Left lung (tissue), 10 donors: ENCODE measurements around the gene SF3A1. TPM values are rescaled to one million over a fixed set of nuclear protein-coding genes. Genes with fewer than 3 reads are reported as not detected.
A peak's percentile ranks its signal among the peaks of the same experiment; 100 is the strongest.

ENCODE experiments used
- ATAC-seq: fragments of 200-7000 bp; cut with Tn5 transposase; one replicate; pipeline ENCODE4 v1.9.1; 2020; ENCODE audit warnings: moderate library complexity
- DNase-seq, 4 donors: peaks; one replicate each; pipeline ENCODE4 v3.0.0-alpha.2; 2013 to 2020
- H3K27ac ChIP-seq, 2 donors: fragments of 200-600 bp; sonication (generic) in 1 of 2; one replicate each; pipeline versions ENCODE4 v1.5.0 to v1.8.0; 2020 to 2021
- H3K27me3 ChIP-seq, 2 donors: fragments of 200-600 bp; sonication (generic) in 1 of 2; one replicate each; pipeline versions ENCODE4 v1.5.0 to v1.8.0; 2020 to 2021
- H3K36me3 ChIP-seq, 2 donors: fragments of 200-600 bp; sonication (generic) in 1 of 2; one replicate each; pipeline versions ENCODE4 v1.5.0 to v1.8.0; 2020 to 2021
- H3K4me1 ChIP-seq, 2 donors: fragments of 200-600 bp; one replicate each; pipeline ENCODE4 v1.8.0; 2021
- H3K4me3 ChIP-seq, 2 donors: fragments of 200-600 bp; sonication (generic) in 1 of 2; one replicate each; pipeline versions ENCODE4 v1.5.0 to v1.8.0; 2020 to 2021; ENCODE audit warnings: mild to moderate bottlenecking in 1 of 2
- H3K9me3 ChIP-seq, 2 donors: fragments of 200-600 bp; sonication (generic) in 1 of 2; one replicate each; pipeline versions ENCODE4 v1.5.0 to v1.8.0; 2020 to 2021
- CTCF ChIP-seq, 2 donors: fragments of 200-600 bp; sonication (generic) in 1 of 2; IDR thresholded peaks; one replicate each; pipeline versions ENCODE4 v1.5.0 to v1.8.0; 2021; ENCODE audit warnings: antibody characterized with exemption in 2 of 2
- intact Hi-C, 2 donors: fragments of 100-400 bp; cut with DNase I; formaldehyde crosslinking; loops; one replicate each; pipeline versions ENCODE4 v1.11.2 to v1.14.2; 2022
- polyA plus RNA-seq, 6 donors: library from polyadenylated mRNA; unstranded; fragments of 120-200 nt; gene quantifications; one replicate each; pipeline ENCODE4 v1.2.1, GENCODE V29; 2013; ENCODE audit not compliant: insufficient read length in 6 of 6
- total RNA-seq, 2 donors: library from RNA; stranded (reverse); fragmentation: NEBNext Ultra II Directional; extraction: Animal tissue kit (Norgen Biotek cat#: 25700); gene quantifications; one replicate each; pipeline ENCODE4 v1.2.1, GENCODE V29; 2021
- donor health status: DM: no; HTN: yes; CAD: no.
- donor health status: DM: no; HTN: no; CAD: no.

SF3A1 gene
- total and polyA plus RNA-seq, 8 donors, result 119 to 154 (median 137) TPM

- no peak for TF ChIP-seq CTCF (IDR thresholded peaks at IDR 0.05)
- Histone ChIP-seq H3K27me3 (no peaks in the 10 kb centered on the region), H3K27ac (peak overlapping the region; percentile 80 to 84)
Measured at GRCh38 chr22:30310881-30311771, 45.6 kb downstream of the SF3A1 start.

DNA sequence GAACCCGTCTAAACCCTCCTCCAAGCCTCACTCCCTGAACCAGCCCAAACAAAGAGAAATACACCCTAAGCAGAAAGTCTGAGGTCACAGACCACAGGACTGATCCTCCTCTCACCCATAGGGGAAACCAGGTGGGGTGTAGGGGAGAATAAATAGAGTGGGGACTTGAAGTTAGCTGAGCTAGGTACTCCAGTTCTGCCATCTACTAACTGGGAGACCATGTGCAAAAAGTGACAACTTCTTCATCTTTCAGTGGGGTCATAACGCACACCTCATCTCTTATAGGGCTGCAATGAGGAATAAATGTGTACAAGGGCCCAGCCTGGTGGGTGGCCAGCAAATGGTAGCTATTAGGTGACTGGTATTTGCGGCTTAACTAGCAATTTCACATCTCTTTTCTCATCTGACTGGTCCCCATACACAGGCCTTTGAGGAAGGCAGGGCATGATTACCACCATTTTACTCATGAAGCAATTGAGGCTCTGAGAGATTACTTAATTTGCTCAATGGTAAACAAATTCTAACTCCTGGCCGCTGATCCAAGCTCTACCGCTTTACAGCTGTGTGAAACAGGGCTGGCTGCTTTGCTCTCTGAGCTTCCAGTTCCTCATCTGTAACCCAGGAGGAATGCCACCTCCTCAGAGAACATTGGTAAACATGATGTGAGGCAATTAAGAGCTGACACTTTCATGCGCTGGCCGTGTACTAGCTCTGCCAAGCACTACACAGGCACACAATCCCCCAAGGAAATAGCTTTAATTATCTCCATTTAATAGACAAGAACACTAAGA, 46.5 kb downstream of the SF3A1 start:
- intact Hi-C loops, result no loop called here
- H3K36me3 ChIP-seq, result no peaks in the 10 kb centered on the region
- H3K27me3 ChIP-seq, result no peaks in the 10 kb centered on the region
- DNase-seq, result peak in 2 of 4 donors; percentile 63 to 69
- H3K27ac ChIP-seq, result peak overlapping the region; percentile 80 to 84
- H3K4me1 ChIP-seq, result peaks cover 51 to 98% of the 10 kb centered on the region in 2 donors
- no peak overlapping the region for H3K4me3 ChIP-seq
- no peak for TF ChIP-seq CTCF (IDR thresholded peaks at IDR 0.05)
- peak; percentile 78 for ATAC-seq
- H3K9me3 ChIP-seq, result no peaks in the 10 kb centered on the region

More at GRCh38 chr22:30310881-30311771, 45.6 kb downstream of the SF3A1 start:
- intact Hi-C loops, result no loop called here
- no peaks in the 10 kb centered on the region for H3K36me3 ChIP-seq
- peak in 1 of 4 donors; percentile 79 for DNase-seq
- H3K9me3 ChIP-seq, result no peaks in the 10 kb centered on the region
- ATAC-seq, result peak; percentile 83
- H3K4me3 ChIP-seq, result no peak overlapping the region
- peaks cover 42 to 98% of the 10 kb centered on the region in 2 donors for H3K4me1 ChIP-seq

- Histone ChIP-seq H3K36me3 (no peaks in the 10 kb centered on the region), H3K4me3 (no peak overlapping the region), H3K9me3 (no peaks in the 10 kb centered on the region), H3K4me1 (peaks cover 66 to 98% of the 10 kb centered on the region in 2 donors), H3K27me3 (no peaks in the 10 kb centered on the region), H3K27ac (peak overlapping the region in 1 of 2 donors; percentile 84)
- ATAC-seq (no peak), DNase-seq (no peak)
- TF ChIP-seq CTCF (IDR thresholded peaks at IDR 0.05), result no peak
- intact Hi-C loops, result no loop called here
Measured at GRCh38 chr22:30308518-30309230, 48.0 kb downstream of the SF3A1 start.

DNA sequence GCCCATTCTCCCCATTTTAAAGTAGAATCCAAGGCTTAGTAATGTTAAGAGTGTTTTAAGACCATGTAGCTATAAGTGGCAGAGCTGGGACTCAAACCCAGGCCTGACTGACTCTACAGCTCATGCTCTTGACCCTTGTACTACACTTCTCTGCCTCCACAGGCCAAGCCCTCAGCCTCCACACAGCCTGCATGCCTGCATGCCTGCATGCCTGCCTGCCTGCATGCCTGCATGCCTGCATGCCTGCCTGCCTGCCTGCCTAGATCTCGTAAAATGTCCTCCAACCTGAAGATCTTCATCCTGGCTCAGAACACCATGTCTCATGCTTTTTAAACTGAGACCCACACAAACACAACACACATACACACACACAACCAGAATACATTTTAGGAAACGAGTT, 48.6 kb downstream of the SF3A1 start:
- no peaks in the 10 kb centered on the region for H3K27me3 ChIP-seq
- DNase-seq (no peak), ATAC-seq (no peak)
- no peaks in the 10 kb centered on the region for H3K36me3 ChIP-seq
- no peak overlapping the region for H3K4me3 ChIP-seq
- peak overlapping the region in 1 of 2 donors; percentile 84 for H3K27ac ChIP-seq
- TF ChIP-seq CTCF (IDR thresholded peaks at IDR 0.05), result no peak
- peaks cover 71 to 100% of the 10 kb centered on the region in 2 donors for H3K4me1 ChIP-seq
- H3K9me3 ChIP-seq, result no peaks in the 10 kb centered on the region
- intact Hi-C loops, result no loop called here
